ENCODE measurements around the gene TNS1. TPM values are rescaled to one million over a fixed set of nuclear protein-coding genes. Genes with fewer than 3 reads are reported as not detected.

The TNS1 gene
- total and polyA plus RNA-seq, 9 of the 15 experiments (the other 6 are each of a cell fraction or from before 2014, with no cell fraction given) = 0.13 to 2.7 (median 0.77) TPM

- TF ChIP-seq ZNF639 (CRISPR knock-in tag; conservative IDR thresholded peaks at IDR 0.05 in 1 of 2, IDR thresholded peaks at IDR 0.05 in 1 of 2) = no peak
Observed at GRCh38 chr2:218024336-218024735, 21.5 kb upstream of the TNS1 start (continued).

GRCh38 chr2:218023636-218024035 is 20.8 kb upstream of the TNS1 start:
- DNase-seq (ENCODE audit: extremely low read depth in 1 of 4, low spot score in 3 of 4) (no peak), ATAC-seq (no peak), FAIRE-seq (no peak)
- Histone ChIP-seq H3K9me1 (ENCODE audit: control insufficient read depth, insufficient read depth, low read length) (no peaks in the 10 kb centered on the region), H3K79me2 (ENCODE audit: control insufficient read depth, insufficient read depth, low read length) (no peaks in the 10 kb centered on the region), H3K27me3 (ENCODE audit: control insufficient read depth in 2 of 2, insufficient read depth in 2 of 2, low read length in 2 of 2) (peaks cover 0 to 7% of the 10 kb centered on the region in 2 experiments; a peak in 1 of 5 replicates), H3K36me3 (ENCODE audit: control insufficient read depth, insufficient read depth, low read length) (no peaks in the 10 kb centered on the region), H3K4me3 (no peak overlapping the region), H4K20me1 (replicated peaks; ENCODE audit: control insufficient read depth, insufficient read depth, low read length) (no peaks in the 10 kb centered on the region), H3K27ac (ENCODE audit: extremely low read depth, low read depth, low read length) (no peak overlapping the region), H3K4me2 (ENCODE audit: insufficient read depth, low read length) (no peak overlapping the region), H3K4me1 (replicated peaks in 1 of 2; ENCODE audit: control insufficient read depth in 2 of 2, insufficient read depth in 2 of 2, low read length in 2 of 2) (no peaks in the 10 kb centered on the region), H2AFZ (ENCODE audit: low read depth, low read length) (no peak overlapping the region), H3K9ac (ENCODE audit: insufficient read depth in 1 of 2, low read depth in 2 of 2, low read length in 2 of 2) (no peak overlapping the region), H3K9me3 (replicated peaks; ENCODE audit: control insufficient read depth, insufficient read depth, low read depth, low read length) (no peaks in the 10 kb centered on the region)
- CTCF ChIA-PET (ENCODE audit: low intra/inter-chr PET ratio) = no interaction called here
- WGBS (ENCODE audit: insufficient coverage, low coverage, missing lambda C conversion rate) = 6% methylated on average over 2 of the region's 3 CpGs
- POLR2A ChIA-PET = no interaction called here
- BruUV-seq (replicated peaks) = no TSS peak
- in situ Hi-C loops (cut with MboI) (no loop called here), intact Hi-C loops (cut with micrococcal nuclease) (no loop called here)
- TF ChIP-seq EWSR1 (IDR thresholded peaks at IDR 0.05; ENCODE audit: borderline replicate concordance, low read depth, partially characterized antibody) = no peak
- no peak for TF ChIP-seq YBX1 (IDR thresholded peaks at IDR 0.05)
- TF ChIP-seq DEAF1 (CRISPR knock-in tag; IDR thresholded peaks at IDR 0.05) = no peak
- no peak for TF ChIP-seq GMEB1 (CRISPR knock-in tag; IDR thresholded peaks at IDR 0.05)
- TF ChIP-seq ATF7 (IDR thresholded peaks at IDR 0.05) = no peak
- no peak for TF ChIP-seq RERE (CRISPR knock-in tag; IDR thresholded peaks at IDR 0.05; ENCODE audit: borderline replicate concordance)
- TF ChIP-seq ZNF644 (tag; IDR thresholded peaks at IDR 0.05; ENCODE audit: low read depth) = no peak
- TF ChIP-seq MECOM (CRISPR knock-in tag; IDR thresholded peaks at IDR 0.05) = no peak
- no peak for TF ChIP-seq NCOA1 (IDR thresholded peaks at IDR 0.05; ENCODE audit: low read depth)

Measured in K562 (cell line).